Vagina (tissue), 2 donors: Measurements from ENCODE around the gene PRPF40B. TPM values are rescaled to one million over a fixed set of nuclear protein-coding genes. Genes with fewer than 3 reads are reported as not detected.
"Not testable (repeated sequence)": the region's sequence is repeated elsewhere in the genome, so short reads cannot be mapped to it uniquely, and the experiment has no call there.

Experiments
- DNase-seq, 2 donors: peaks; one replicate each; pipeline ENCODE4 v3.0.0-alpha.2; 2017; ENCODE audit errors: extremely low spot score in 2 of 2
- H3K27ac ChIP-seq: fragments of 200-600 bp; sonication (generic); one replicate; pipeline ENCODE4 v1.5.1; 2019
- H3K27me3 ChIP-seq: fragments of 200-600 bp; sonication (generic); one replicate; pipeline ENCODE4 v1.5.1; 2019
- H3K36me3 ChIP-seq, 2 donors: fragments of 200-600 bp; sonication (generic); one replicate each; pipeline ENCODE4 v1.5.1; 2017 to 2019
- H3K4me1 ChIP-seq: fragments of 200-600 bp; sonication (generic); one replicate; pipeline ENCODE4 v1.5.1; 2019
- H3K4me3 ChIP-seq, 2 donors: fragments of 200-600 bp; sonication (generic); 1 replicate in 1 of 2; 2 replicates in 1 of 2; pipeline ENCODE4 v1.5.1; 2016 to 2019
- H3K9me3 ChIP-seq: fragments of 200-600 bp; sonication (generic); one replicate; pipeline ENCODE4 v1.5.1; 2019
- POLR2A ChIP-seq, 2 donors: fragments of 450-650 bp; IDR thresholded peaks; one replicate each; pipeline ENCODE4 v1.6.1; 2017; ENCODE audit warnings: antibody characterized with exemption in 2 of 2, mild to moderate bottlenecking in 2 of 2, moderate library complexity in 2 of 2
- POLR2AphosphoS5 ChIP-seq, 2 donors: sonication (generic); formaldehyde crosslinking; IDR thresholded peaks; one replicate each; pipeline ENCODE4 v1.9.0; 2017; ENCODE audit warnings: antibody characterized with exemption in 2 of 2, mild to moderate bottlenecking in 2 of 2, low read depth in 1 of 2; ENCODE audit not compliant: insufficient read depth in 1 of 2
- intact Hi-C: fragments of 100-400 bp; cut with DNase I; formaldehyde crosslinking; loops from one replicate; pipeline ENCODE4 v1.15.1; 2023
- total RNA-seq: library from RNA; depleted of rRNA; stranded (reverse); fragments of >200 nt; gene quantifications from one replicate; pipeline ENCODE4 v1.2.3, GENCODE V29; 2016
- TF ChIP-seq, protein P1 (sequence below), 3 experiments: fragments of 450-650 bp in 2 of 3; fragments of 200-600 bp in 1 of 3; sonication (generic) in 1 of 3; IDR thresholded peaks; one replicate each; pipeline ENCODE4 v1.5.1; 2017 to 2019; ENCODE audit warnings: antibody characterized with exemption in 3 of 3, mild to moderate bottlenecking in 2 of 3, moderate library complexity in 2 of 3

Gene PRPF40B
- total RNA-seq, 1 donor from 2014 or later, result 22.1 TPM

DNA sequence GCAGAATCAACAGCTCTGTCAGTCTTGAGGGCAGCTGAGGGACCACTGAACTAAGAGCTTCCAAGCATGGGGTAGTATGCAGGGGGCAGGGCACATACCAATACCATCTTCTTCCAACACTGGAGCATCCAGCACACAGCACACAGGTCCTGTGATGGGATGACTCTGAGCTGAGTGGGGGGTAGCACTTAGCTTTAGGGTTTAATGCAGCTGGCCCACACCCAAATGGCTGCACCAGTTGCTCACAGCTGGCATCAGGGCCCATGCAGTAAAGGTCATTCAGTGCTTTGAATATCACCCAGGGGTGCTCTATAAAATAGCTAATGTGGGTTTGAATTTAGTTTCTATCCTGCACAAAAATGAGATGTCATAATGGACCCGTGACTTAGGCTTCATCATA lies 19.6 kb upstream of the PRPF40B start:
- intact Hi-C loops, result no loop called here

DNA sequence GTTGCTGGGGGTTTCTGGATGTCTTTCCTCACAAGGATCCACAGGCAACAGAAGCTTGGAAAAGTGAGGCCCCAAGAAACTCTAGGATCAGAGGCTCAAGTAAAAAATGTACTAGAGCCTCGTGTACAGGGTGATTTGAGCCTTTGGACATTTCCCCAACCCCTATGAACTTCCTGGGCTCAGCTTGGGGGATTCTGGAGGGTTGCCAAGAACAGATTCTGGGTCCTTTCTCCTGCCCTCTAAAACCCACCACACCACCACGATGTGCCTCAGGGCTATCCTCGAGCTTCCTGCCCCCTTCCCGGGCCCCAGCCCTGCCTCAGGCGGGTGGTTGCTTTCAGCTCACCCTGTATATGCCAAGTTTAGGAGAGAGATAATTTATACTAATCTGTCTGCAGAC lies 18.5 kb upstream of the PRPF40B start:
- H3K27me3 ChIP-seq, result no peaks in the 10 kb centered on the region
- H3K4me3 ChIP-seq, result no peak overlapping the region

More for the DNA sequence above, 19.6 kb upstream of the PRPF40B start:
- DNase-seq, result no peak
- Histone ChIP-seq H3K27ac (no peak overlapping the region), H3K4me1 (no peaks in the 10 kb centered on the region), H3K9me3 (no peaks in the 10 kb centered on the region), H3K36me3 (no peaks in the 10 kb centered on the region), H3K4me3 (no peak overlapping the region), H3K27me3 (no peaks in the 10 kb centered on the region)
- TF ChIP-seq, protein P1, sequence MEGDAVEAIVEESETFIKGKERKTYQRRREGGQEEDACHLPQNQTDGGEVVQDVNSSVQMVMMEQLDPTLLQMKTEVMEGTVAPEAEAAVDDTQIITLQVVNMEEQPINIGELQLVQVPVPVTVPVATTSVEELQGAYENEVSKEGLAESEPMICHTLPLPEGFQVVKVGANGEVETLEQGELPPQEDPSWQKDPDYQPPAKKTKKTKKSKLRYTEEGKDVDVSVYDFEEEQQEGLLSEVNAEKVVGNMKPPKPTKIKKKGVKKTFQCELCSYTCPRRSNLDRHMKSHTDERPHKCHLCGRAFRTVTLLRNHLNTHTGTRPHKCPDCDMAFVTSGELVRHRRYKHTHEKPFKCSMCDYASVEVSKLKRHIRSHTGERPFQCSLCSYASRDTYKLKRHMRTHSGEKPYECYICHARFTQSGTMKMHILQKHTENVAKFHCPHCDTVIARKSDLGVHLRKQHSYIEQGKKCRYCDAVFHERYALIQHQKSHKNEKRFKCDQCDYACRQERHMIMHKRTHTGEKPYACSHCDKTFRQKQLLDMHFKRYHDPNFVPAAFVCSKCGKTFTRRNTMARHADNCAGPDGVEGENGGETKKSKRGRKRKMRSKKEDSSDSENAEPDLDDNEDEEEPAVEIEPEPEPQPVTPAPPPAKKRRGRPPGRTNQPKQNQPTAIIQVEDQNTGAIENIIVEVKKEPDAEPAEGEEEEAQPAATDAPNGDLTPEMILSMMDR (IDR thresholded peaks at IDR 0.05), result no peak
- no peak for TF ChIP-seq POLR2A (IDR thresholded peaks at IDR 0.05)
- TF ChIP-seq POLR2AphosphoS5 (IDR thresholded peaks at IDR 0.05; ENCODE audit: insufficient read depth in 1 of 2, low read depth in 1 of 2), result no peak

DNA sequence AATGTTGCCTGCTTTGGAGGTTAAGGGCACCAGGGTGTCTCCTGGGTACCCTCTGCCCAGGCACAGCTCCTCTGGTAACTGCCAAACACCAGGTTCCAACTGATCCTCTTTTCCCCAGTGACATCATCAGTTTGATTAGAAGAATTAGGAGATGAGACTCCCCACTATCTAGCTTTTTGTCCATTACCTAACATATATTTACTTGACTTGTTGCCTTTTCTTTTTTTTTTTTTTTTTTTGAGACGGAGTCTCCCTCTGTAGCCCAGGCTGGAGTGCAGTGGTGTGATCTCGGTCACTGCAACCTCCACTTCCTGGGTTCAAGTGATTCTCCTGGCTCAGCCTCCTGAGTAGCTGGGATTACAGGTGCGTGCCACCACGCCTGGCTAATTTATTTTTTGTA lies 17.8 kb upstream of the PRPF40B start, which contains the start of gene FAM186B:
Gene FAM186B, minus strand, starts transcription at position 101 of the 400 bp plus-strand sequence. CDS start 162 bp downstream, outside the sequence.
- DNase-seq, H3K27ac ChIP-seq, H3K4me3 ChIP-seq, H3K27me3 ChIP-seq, H3K4me1 ChIP-seq, H3K36me3 ChIP-seq, intact Hi-C loops, H3K9me3 ChIP-seq: not testable (repeated sequence)

More for the DNA sequence above, 18.5 kb upstream of the PRPF40B start:
- Histone ChIP-seq H3K36me3 (no peaks in the 10 kb centered on the region), H3K27ac (no peak overlapping the region), H3K4me1 (no peaks in the 10 kb centered on the region), H3K9me3 (no peaks in the 10 kb centered on the region)
- no peak for TF ChIP-seq POLR2AphosphoS5 (IDR thresholded peaks at IDR 0.05; ENCODE audit: insufficient read depth in 1 of 2, low read depth in 1 of 2)
- no peak for TF ChIP-seq POLR2A (IDR thresholded peaks at IDR 0.05)
- TF ChIP-seq, protein P1 (IDR thresholded peaks at IDR 0.05), result no peak
- intact Hi-C loops, result no loop called here
- no peak for DNase-seq

DNA sequence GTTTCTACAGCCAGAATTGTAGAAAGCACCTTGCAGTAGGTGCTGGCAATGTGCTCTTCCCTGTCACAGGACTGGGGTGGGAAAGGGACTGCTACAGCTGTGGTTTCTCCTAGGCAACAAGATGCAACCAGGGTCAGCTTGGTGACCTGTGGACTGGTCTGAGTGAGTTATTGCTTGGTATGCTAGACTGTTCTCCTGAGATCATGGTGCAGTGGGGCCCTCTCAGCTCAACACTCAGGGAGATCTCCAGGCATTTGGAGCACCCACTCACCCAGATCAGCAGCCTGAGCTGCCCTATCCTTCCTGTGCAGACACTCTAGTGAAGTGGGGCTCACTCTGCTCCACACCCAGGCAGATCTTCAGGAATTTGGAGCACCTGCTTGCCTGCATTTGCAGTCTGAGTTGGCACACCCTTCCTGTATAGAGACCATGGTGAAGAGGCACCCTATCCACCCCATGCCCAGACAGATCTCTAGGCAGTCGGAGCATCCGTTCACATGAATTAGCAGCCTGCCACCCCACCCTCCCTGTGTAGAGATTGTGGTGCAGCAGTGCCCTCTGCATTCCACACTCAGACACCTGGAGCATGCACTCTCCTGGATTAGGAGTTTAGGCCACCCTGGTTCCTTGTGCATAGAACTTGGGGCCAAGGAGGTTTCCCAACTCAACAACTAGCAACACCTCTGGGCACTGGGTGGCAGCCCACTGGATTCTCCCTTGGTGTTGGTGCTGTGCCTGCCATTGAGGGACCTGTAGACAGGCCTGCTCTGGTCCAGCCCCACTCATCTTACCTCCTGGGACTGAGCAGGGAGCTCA lies 14.1 kb upstream of the PRPF40B start:
- Histone ChIP-seq H3K27me3 (no peaks in the 10 kb centered on the region), H3K4me1 (no peaks in the 10 kb centered on the region), H3K9me3 (no peaks in the 10 kb centered on the region), H3K36me3 (no peaks in the 10 kb centered on the region), H3K4me3 (no peak overlapping the region), H3K27ac (no peak overlapping the region)
- intact Hi-C loops, result no loop called here
- TF ChIP-seq POLR2A (IDR thresholded peaks at IDR 0.05) (no peak), POLR2AphosphoS5 (IDR thresholded peaks at IDR 0.05; ENCODE audit: insufficient read depth in 1 of 2, low read depth in 1 of 2) (no peak)
- TF ChIP-seq, protein P1 (IDR thresholded peaks at IDR 0.05), result no peak
- DNase-seq, result no peak

DNA sequence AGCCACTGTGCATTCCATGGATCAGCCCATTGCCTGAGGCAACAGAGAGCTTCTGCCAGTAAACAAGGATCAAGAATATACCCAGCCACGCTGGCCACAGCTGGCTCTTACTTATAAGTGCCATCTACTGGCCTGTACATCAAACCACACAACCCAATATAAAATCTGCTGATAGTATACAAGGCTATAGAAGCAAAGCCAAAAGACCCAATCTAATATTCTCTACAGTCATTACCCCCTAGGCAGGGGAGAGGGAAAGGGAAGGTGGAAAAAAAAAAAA lies 13.5 kb upstream of the PRPF40B start:
- no peaks in the 10 kb centered on the region for H3K36me3 ChIP-seq
- no peak for TF ChIP-seq POLR2AphosphoS5 (IDR thresholded peaks at IDR 0.05; ENCODE audit: insufficient read depth in 1 of 2, low read depth in 1 of 2)
- TF ChIP-seq, protein P1 (IDR thresholded peaks at IDR 0.05), result no peak
- TF ChIP-seq POLR2A (IDR thresholded peaks at IDR 0.05), result no peak
- H3K27me3 ChIP-seq, result no peaks in the 10 kb centered on the region
- H3K9me3 ChIP-seq, result no peaks in the 10 kb centered on the region
- no peak overlapping the region for H3K27ac ChIP-seq
- no peak overlapping the region for H3K4me3 ChIP-seq
- no peak for DNase-seq
- H3K4me1 ChIP-seq, result no peaks in the 10 kb centered on the region
- intact Hi-C loops, result no loop called here

DNA sequence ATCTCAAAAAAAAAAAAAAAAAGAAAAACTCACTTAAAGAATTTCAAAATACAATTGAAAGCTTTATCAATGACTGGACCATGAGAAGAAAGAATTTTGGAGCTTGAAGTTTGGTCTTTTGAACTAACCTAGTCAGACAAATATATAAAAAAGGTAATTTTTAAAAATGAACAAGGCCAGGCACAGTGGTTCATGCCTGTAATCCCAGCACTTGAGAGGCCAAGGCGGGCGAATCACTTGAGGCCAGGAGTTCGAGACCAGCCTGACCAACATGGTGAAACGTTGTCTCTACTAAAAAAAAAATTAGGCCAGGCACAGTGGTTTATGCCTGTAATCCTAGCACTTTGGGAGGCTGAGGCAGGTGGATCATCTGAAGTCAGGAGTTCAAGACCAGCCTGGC lies 12.6 kb upstream of the PRPF40B start:
- intact Hi-C loops, H3K27me3 ChIP-seq, DNase-seq, H3K27ac ChIP-seq, H3K4me1 ChIP-seq, H3K36me3 ChIP-seq, H3K9me3 ChIP-seq, H3K4me3 ChIP-seq: not testable (repeated sequence)
